H1 (cell line): ENCODE measurements around the gene TPSAB1. TPM values are rescaled to one million over a fixed set of nuclear protein-coding genes. Genes with fewer than 3 reads are reported as not detected.

ENCODE experiments used
- CTCF ChIA-PET: fragments of 300-600 bp; sonication (Branson Sonifier 250); formaldehyde crosslinking; loops from one replicate; lab custom pipeline; 2021; ENCODE audit not compliant: partially characterized antibody; lab: Charles Lee
- POLR2A ChIA-PET: fragments of 300-600 bp; sonication (Branson Sonifier 250); formaldehyde crosslinking; loops from one replicate; lab custom pipeline; 2021; ENCODE audit warnings: inconsistent platforms; ENCODE audit not compliant: partially characterized antibody; lab: Charles Lee
- DNase-seq, 2 experiments: peaks; one replicate each; pipeline versions ENCODE4 v3.0.0 to v3.0.0-alpha.2; 2010 to 2022; ENCODE audit warnings: low spot score in 2 of 2, low read depth in 1 of 2, mixed read lengths in 1 of 2
- FAIRE-seq: peaks from 2 replicates; lab custom pipeline; 2011; peaks lifted over from hg19 to GRCh38; lab: Jason Lieb, UNC
- H2AFZ ChIP-seq: 2 replicates; pipeline ENCODE4 v1.8.1; 2012; ENCODE audit warnings: low read length, inconsistent platforms
- H2AK5ac ChIP-seq: 2 replicates; pipeline ENCODE4 v1.6.1; 2013; ENCODE audit warnings: low read depth, low read length
- H2BK120ac ChIP-seq: replicated peaks from 2 replicates; pipeline ENCODE3; 2013; ENCODE audit warnings: low read depth, low read length, inconsistent platforms
- H2BK12ac ChIP-seq: 2 replicates; pipeline ENCODE4 v1.6.1; 2013; ENCODE audit warnings: low read depth, low read length
- H2BK15ac ChIP-seq: 2 replicates; pipeline ENCODE4 v1.6.1; 2013; ENCODE audit warnings: low read length
- H2BK20ac ChIP-seq: 2 replicates; pipeline ENCODE4 v1.6.1; 2013; ENCODE audit warnings: low read length
- H2BK5ac ChIP-seq: 2 replicates; pipeline ENCODE4 v1.6.1; 2013; ENCODE audit warnings: low read depth, low read length
- H3K14ac ChIP-seq: 2 replicates; pipeline ENCODE4 v1.6.1; 2013; ENCODE audit warnings: inconsistent platforms; ENCODE audit not compliant: insufficient read length
- H3K18ac ChIP-seq: 2 replicates; pipeline ENCODE4 v1.6.1; 2013; ENCODE audit warnings: low read length; ENCODE audit errors: extremely low read depth
- H3K23ac ChIP-seq: 2 replicates; pipeline ENCODE4 v1.6.1; 2013; ENCODE audit warnings: inconsistent platforms; ENCODE audit not compliant: insufficient read length
- H3K23me2 ChIP-seq: 2 replicates; pipeline ENCODE4 v1.6.1; 2013; ENCODE audit warnings: low read depth, low read length
- H3K27ac ChIP-seq: 2 replicates; pipeline ENCODE4 v1.6.1; 2011; ENCODE audit warnings: low read depth, low read length, inconsistent platforms
- H3K27me3 ChIP-seq, 4 experiments: replicated peaks in 1 of 4; 1 replicate in 1 of 4; 2 replicates in 3 of 4; pipeline versions ENCODE4 v1.6.1 to v1.8.1; 2011 to 2013; ENCODE audit warnings: low read length in 3 of 4, mild to moderate bottlenecking in 3 of 4, inconsistent platforms in 2 of 4, mixed read lengths in 2 of 4, moderate library complexity in 1 of 4; ENCODE audit not compliant: control insufficient read depth in 3 of 4, insufficient read depth in 3 of 4; ENCODE audit errors: extremely low read depth in 1 of 4
- H3K36me3 ChIP-seq, 4 experiments: 2 replicates each; pipeline versions ENCODE4 v1.6.1 to v1.8.1; 2011 to 2013; ENCODE audit warnings: mild to moderate bottlenecking in 4 of 4, low read length in 3 of 4, moderate library complexity in 2 of 4, control low read depth in 1 of 4, inconsistent platforms in 1 of 4; ENCODE audit not compliant: insufficient read depth in 4 of 4, control insufficient read depth in 2 of 4
- H3K4ac ChIP-seq: replicated peaks from 2 replicates; pipeline ENCODE3; 2013; ENCODE audit warnings: low read length, low read depth, mixed read lengths, inconsistent platforms; ENCODE audit not compliant: insufficient read length
- H3K4me1 ChIP-seq, 4 experiments: replicated peaks in 1 of 4; 1 replicate in 1 of 4; 2 replicates in 3 of 4; pipeline versions ENCODE4 v1.6.1 to v1.8.1; 2011 to 2013; ENCODE audit warnings: low read length in 3 of 4, inconsistent platforms in 2 of 4, mixed read lengths in 1 of 4; ENCODE audit not compliant: insufficient read depth in 4 of 4, control insufficient read depth in 3 of 4
- H3K4me2 ChIP-seq, 2 experiments: 2 replicates each; pipeline versions ENCODE4 v1.6.1 to v1.8.1; 2011 to 2013; ENCODE audit warnings: low read depth in 2 of 2, low read length in 2 of 2, control low read depth in 1 of 2, inconsistent platforms in 1 of 2, mild to moderate bottlenecking in 1 of 2; ENCODE audit not compliant: insufficient read depth in 1 of 2
- H3K4me3 ChIP-seq, 4 experiments: fragments of 200-600, 300-600 bp in 1 of 4; sonication (generic), shearing (Covaris generic), sonication (Bioruptor Twin) in 1 of 4; 2 replicates each; pipeline versions ENCODE4 v1.5.1 to v1.8.1; 2011 to 2016; ENCODE audit warnings: low read length in 4 of 4, low read depth in 3 of 4, control low read depth in 2 of 4, inconsistent platforms in 2 of 4, mild to moderate bottlenecking in 2 of 4, mixed read lengths in 1 of 4, moderate library complexity in 1 of 4; ENCODE audit not compliant: insufficient read depth in 2 of 4; ENCODE audit errors: extremely low read depth in 1 of 4
- H3K56ac ChIP-seq: replicated peaks from 2 replicates; pipeline ENCODE3; 2013; ENCODE audit warnings: low read depth, mild to moderate bottlenecking, mixed read lengths, low read length, inconsistent platforms; ENCODE audit not compliant: insufficient read length
- H3K79me1 ChIP-seq: 2 replicates; pipeline ENCODE4 v1.6.1; 2013; ENCODE audit warnings: low read depth, low read length, control low read depth
- H3K79me2 ChIP-seq, 2 experiments: 2 replicates each; pipeline versions ENCODE4 v1.6.1 to v1.8.1; 2012 to 2013; ENCODE audit warnings: low read length in 2 of 2, mild to moderate bottlenecking in 2 of 2, inconsistent platforms in 1 of 2; ENCODE audit not compliant: insufficient read depth in 2 of 2, control insufficient read depth in 1 of 2
- H3K9ac ChIP-seq, 4 experiments: replicated peaks in 1 of 4; 1 replicate in 1 of 4; 2 replicates in 3 of 4; pipeline versions ENCODE4 v1.6.1 to v1.8.1; 2011 to 2013; ENCODE audit warnings: low read depth in 3 of 4, low read length in 3 of 4, control low read depth in 2 of 4, mild to moderate bottlenecking in 2 of 4, moderate library complexity in 2 of 4, inconsistent platforms in 1 of 4; ENCODE audit errors: extremely low read depth in 1 of 4
- H3K9me3 ChIP-seq, 2 experiments: 2 replicates each; pipeline versions ENCODE4 v1.6.1 to v1.8.1; 2012 to 2013; ENCODE audit warnings: mild to moderate bottlenecking in 2 of 2, moderate library complexity in 2 of 2, control low read depth in 1 of 2, inconsistent platforms in 1 of 2, low read depth in 1 of 2, low read length in 1 of 2, mixed read lengths in 1 of 2; ENCODE audit not compliant: insufficient read depth in 2 of 2
- H4K20me1 ChIP-seq, 2 experiments: replicated peaks in 1 of 2; 2 replicates each; pipeline versions ENCODE3 to v1.8.1; 2011 to 2013; ENCODE audit warnings: inconsistent platforms in 2 of 2, low read length in 2 of 2, mild to moderate bottlenecking in 1 of 2; ENCODE audit not compliant: insufficient read depth in 2 of 2, control insufficient read depth in 1 of 2
- H4K5ac ChIP-seq: 2 replicates; pipeline ENCODE4 v1.6.1; 2013; ENCODE audit warnings: low read length, low read depth, mixed read lengths, inconsistent platforms; ENCODE audit not compliant: insufficient read length
- H4K8ac ChIP-seq: 2 replicates; pipeline ENCODE4 v1.8.0; 2013; ENCODE audit warnings: mild to moderate bottlenecking, moderate library complexity, low read length, inconsistent platforms; ENCODE audit not compliant: insufficient read depth; ENCODE audit errors: extremely low read depth
- H4K91ac ChIP-seq: replicated peaks from 2 replicates; pipeline ENCODE3; 2013; ENCODE audit warnings: low read length, mixed read lengths, inconsistent platforms; ENCODE audit not compliant: insufficient read length
- BCL11A ChIP-seq, 2 experiments: IDR thresholded peaks; one replicate each; pipeline ENCODE4 v1.6.1; 2011; ENCODE audit warnings: low read depth in 2 of 2, low read length in 2 of 2, mild to moderate bottlenecking in 2 of 2
- RBBP5 ChIP-seq: IDR thresholded peaks from 2 replicates; pipeline ENCODE4 v1.7.1; 2012; ENCODE audit warnings: low read depth, mild to moderate bottlenecking, inconsistent platforms, low read length, moderate library complexity, borderline replicate concordance
- SAP30 ChIP-seq: fragments of 300-600 bp; sonication (generic); IDR thresholded peaks from 2 replicates; pipeline ENCODE4 v1.7.1; 2012; ENCODE audit warnings: low read length, moderate library complexity, mild to moderate bottlenecking, inconsistent platforms; ENCODE audit not compliant: insufficient read depth, insufficient replicate concordance
- WGBS, 2 experiments: shearing (Covaris generic) in 1 of 2; methylation state at CpG; one replicate each; pipeline versions ENCODE4 v1.1.6 to v1.1.7; 2013 to 2015; ENCODE audit warnings: low lambda C conversion rate in 2 of 2, mixed read lengths in 2 of 2, inconsistent platforms in 1 of 2, low coverage in 1 of 2, missing lambda C conversion rate in 1 of 2; ENCODE audit not compliant: insufficient replicate concordance in 2 of 2, insufficient coverage in 1 of 2, insufficient read length in 1 of 2; ENCODE audit errors: extremely low coverage in 1 of 2, missing lambda C conversion rate in 1 of 2; 5-methylcytosine and 5-hydroxymethylcytosine counted together
- polyA plus RNA-seq, 7 experiments: library from polyadenylated mRNA; depleted of rRNA in 3 of 7; stranded (reverse) in 5 of 7; unstranded in 2 of 7; fragments of >200 nt in 5 of 7; fragments of 200-250 nt in 2 of 7; gene quantifications; 1 replicate in 5 of 7; 2 replicates in 1 of 7; 4 replicates in 1 of 7; pipeline versions ENCODE4 v1.2.1 to v1.2.3, GENCODE V29; 2011 to 2013; ENCODE audit warnings: missing spikeins in 2 of 7, mixed read lengths in 2 of 7
- total RNA-seq: library from RNA; stranded (reverse); fragmentation: NEBNext Ultra II Directional; extraction: Animal tissue kit (Norgen Biotek cat#: 25700); gene quantifications from 2 replicates; pipeline ENCODE4 v1.2.1, GENCODE V29; 2021
- TF ChIP-seq, protein P1 (sequence below): IDR thresholded peaks from 2 replicates; pipeline ENCODE4 v1.6.1; 2012; ENCODE audit warnings: low read length, inconsistent platforms

Gene TPSAB1
- total and polyA plus RNA-seq, 2 of the 8 experiments (the other 6 are each of a cell fraction or from before 2014, with no cell fraction given): 0.09 TPM; not detected in 1

DNA sequence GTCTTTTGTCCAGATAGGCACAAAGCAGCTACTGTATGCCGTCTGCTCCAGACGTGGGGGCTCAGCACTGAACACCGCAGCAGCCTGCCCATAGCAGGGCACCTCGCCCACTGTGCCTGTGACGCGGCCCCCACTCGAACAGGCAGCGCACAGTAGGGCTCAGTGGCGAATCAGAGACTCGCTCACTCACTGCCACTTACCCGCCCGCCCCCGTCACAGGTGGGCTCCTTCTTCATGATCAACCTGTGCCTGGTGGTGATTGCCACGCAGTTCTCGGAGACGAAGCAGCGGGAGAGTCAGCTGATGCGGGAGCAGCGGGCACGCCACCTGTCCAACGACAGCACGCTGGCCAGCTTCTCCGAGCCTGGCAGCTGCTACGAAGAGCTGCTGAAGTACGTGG is 39.1 kb upstream of the TPSAB1 start:
- Histone ChIP-seq H3K23ac (no peak overlapping the region), H3K9ac (no peak overlapping the region), H4K20me1 (peaks cover 4 to 21% of the 10 kb centered on the region in 2 experiments), H3K27ac (no peak overlapping the region), H3K36me3 (peaks cover 0 to 26% (median 3%) of the 10 kb centered on the region in 4 experiments; a peak in 4 of 8 replicates), H2AFZ (no peak overlapping the region), H3K79me2 (no peaks in the 10 kb centered on the region), H2AK5ac (no peak overlapping the region), H3K4me1 (no peaks in the 10 kb centered on the region), H2BK120ac (no peak overlapping the region), H3K4me2 (no peak overlapping the region), H3K4ac (no peak overlapping the region), H4K8ac (no peak overlapping the region), H3K4me3 (no peak overlapping the region), H4K5ac (no peak overlapping the region), H2BK15ac (no peak overlapping the region), H2BK20ac (no peak overlapping the region), H3K23me2 (no peaks in the 10 kb centered on the region), H3K79me1 (no peaks in the 10 kb centered on the region; the same call in 1 of the 2 replicates), H3K9me3 (no peaks in the 10 kb centered on the region), H3K56ac (no peak overlapping the region), H3K27me3 (no peaks in the 10 kb centered on the region), H3K14ac (no peak overlapping the region), H3K18ac (no peak overlapping the region), H2BK5ac (no peak overlapping the region), H4K91ac (no peak overlapping the region)
- CTCF ChIA-PET: interaction anchor here (1.2 to 1.6 kb wide), 4 partner anchors 14 to 134 kb away, joined by 3 to 5 read pairs (median 4); no protein-coding TSS in a partner anchor
- DNase-seq: no peak
- no peak for FAIRE-seq
- WGBS, 2 experiments: 92% methylated on average over 25 of the region's 25 CpGs; no CpG with 5 or more reads in 1 of the 2 experiments
- POLR2A ChIA-PET: no interaction called here
- TF ChIP-seq RBBP5 (no peak), BCL11A (IDR thresholded peaks at IDR 0.05; ENCODE audit: low read depth in 2 of 2, low read length in 2 of 2) (no peak), SAP30 (no peak)
- TF ChIP-seq, protein P1, sequence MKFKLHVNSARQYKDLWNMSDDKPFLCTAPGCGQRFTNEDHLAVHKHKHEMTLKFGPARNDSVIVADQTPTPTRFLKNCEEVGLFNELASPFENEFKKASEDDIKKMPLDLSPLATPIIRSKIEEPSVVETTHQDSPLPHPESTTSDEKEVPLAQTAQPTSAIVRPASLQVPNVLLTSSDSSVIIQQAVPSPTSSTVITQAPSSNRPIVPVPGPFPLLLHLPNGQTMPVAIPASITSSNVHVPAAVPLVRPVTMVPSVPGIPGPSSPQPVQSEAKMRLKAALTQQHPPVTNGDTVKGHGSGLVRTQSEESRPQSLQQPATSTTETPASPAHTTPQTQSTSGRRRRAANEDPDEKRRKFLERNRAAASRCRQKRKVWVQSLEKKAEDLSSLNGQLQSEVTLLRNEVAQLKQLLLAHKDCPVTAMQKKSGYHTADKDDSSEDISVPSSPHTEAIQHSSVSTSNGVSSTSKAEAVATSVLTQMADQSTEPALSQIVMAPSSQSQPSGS: no peak
- TF ChIP-seq, all 59 proteins: peak for 0
- H2BK12ac ChIP-seq: no peak overlapping the region
